Measurements from ENCODE around the gene ELP1.
A peak's percentile ranks its signal among the peaks of the same experiment; 100 is the strongest.

The ELP1 gene

GRCh38 chr9:108933718-108934322 is at the start of gene ELP1:
TSS of gene ELP1 (minus strand) at chr9:108934124. CDS start at chr9:108931146, 2,978 bp downstream.
- peak within 1 kb of the TSS; percentile 90 for H3K27ac ChIP-seq
- peak within 1 kb of the TSS; percentile 100 for H3K4me3 ChIP-seq (ENCODE audit: low read depth, low read length)
- H3K36me3 ChIP-seq, result peaks cover 37% of the 10 kb centered on the region
- peak; percentile 68 for TF ChIP-seq CTCF (IDR thresholded peaks at IDR 0.05; ENCODE audit: low read depth, low read length)
- H3K9me3 ChIP-seq (ENCODE audit: severe bottlenecking), result no peaks in the 10 kb centered on the region
- no peaks in the 10 kb centered on the region for H3K27me3 ChIP-seq (ENCODE audit: insufficient read depth, low read depth, severe bottlenecking)
- peak; percentile 98 for DNase-seq

GRCh38 chr9:108980893-108981292 is 47.0 kb upstream of the ELP1 start:
- H3K27me3 ChIP-seq (ENCODE audit: insufficient read depth, low read depth, severe bottlenecking), result no peaks in the 10 kb centered on the region
- peaks cover 89% of the 10 kb centered on the region for H3K36me3 ChIP-seq
- no peak for DNase-seq
- H3K27ac ChIP-seq, result no peak overlapping the region
- no peaks in the 10 kb centered on the region for H3K9me3 ChIP-seq (ENCODE audit: severe bottlenecking)
- H3K4me3 ChIP-seq (ENCODE audit: low read depth, low read length), result no peak overlapping the region
- no peak for TF ChIP-seq CTCF (IDR thresholded peaks at IDR 0.05; ENCODE audit: low read depth, low read length)

- Histone ChIP-seq H3K27me3 (ENCODE audit: insufficient read depth, low read depth, severe bottlenecking) (no peaks in the 10 kb centered on the region), H3K27ac (no peak overlapping the region), H3K36me3 (peaks cover 76% of the 10 kb centered on the region), H3K9me3 (ENCODE audit: severe bottlenecking) (no peaks in the 10 kb centered on the region), H3K4me3 (ENCODE audit: low read depth, low read length) (no peak overlapping the region)
- no peak for DNase-seq
- TF ChIP-seq CTCF (IDR thresholded peaks at IDR 0.05; ENCODE audit: low read depth, low read length), result no peak
These were observed 44.3 kb upstream of the ELP1 start for GRCh38 chr9:108978205-108978604.

- no peak for TF ChIP-seq CTCF (IDR thresholded peaks at IDR 0.05; ENCODE audit: low read depth, low read length)
- no peaks in the 10 kb centered on the region for H3K27me3 ChIP-seq (ENCODE audit: insufficient read depth, low read depth, severe bottlenecking)
- H3K27ac ChIP-seq, result peak overlapping the region; percentile 75
- peaks cover 54% of the 10 kb centered on the region for H3K36me3 ChIP-seq
- peak; percentile 45 for DNase-seq
- H3K9me3 ChIP-seq (ENCODE audit: severe bottlenecking), result peaks cover 4% of the 10 kb centered on the region
- H3K4me3 ChIP-seq (ENCODE audit: low read depth, low read length), result no peak overlapping the region
These were observed 40.0 kb upstream of the ELP1 start for GRCh38 chr9:108973895-108974294.

- no peak for TF ChIP-seq CTCF (IDR thresholded peaks at IDR 0.05; ENCODE audit: low read depth, low read length)
- Histone ChIP-seq H3K9me3 (ENCODE audit: severe bottlenecking) (peaks cover 4% of the 10 kb centered on the region), H3K4me3 (ENCODE audit: low read depth, low read length) (peak overlapping the region; percentile 25), H3K27ac (peak overlapping the region; percentile 75), H3K27me3 (ENCODE audit: insufficient read depth, low read depth, severe bottlenecking) (no peaks in the 10 kb centered on the region), H3K36me3 (peaks cover 42% of the 10 kb centered on the region)
- DNase-seq, result no peak
These were observed 38.8 kb upstream of the ELP1 start for GRCh38 chr9:108972626-108973209.

Measured in WERI-Rb-1 (cell line).